SK-N-SH treated with all-trans-retinoic acid at 6 μM for 48 hours (cell line): ENCODE data around the gene RAP1GAP.

Source experiments
- ATAC-seq: fragments of 200-7000 bp; cut with Tn5 transposase; 3 replicates; pipeline ENCODE4 v1.9.1; 2020; ENCODE audit warnings: mild to moderate bottlenecking, moderate library complexity
- BACH2 ChIP-seq: fragments of 250-450 bp; sonication (Bioruptor Pico); IDR thresholded peaks from 2 replicates; pipeline ENCODE4 v1.9.0; 2021; ENCODE audit warnings: mild to moderate bottlenecking, borderline replicate concordance
- CREB5 ChIP-seq: fragments of 250-450 bp; sonication (Bioruptor Pico); IDR thresholded peaks from 2 replicates; pipeline ENCODE4 v1.5.1; 2020; ENCODE audit warnings: low read depth, mild to moderate bottlenecking, moderate library complexity
- CSDC2 ChIP-seq: fragments of 250-450 bp; sonication (Bioruptor Pico); IDR thresholded peaks from 2 replicates; pipeline ENCODE4 v1.5.0; 2020; ENCODE audit warnings: mild to moderate bottlenecking, moderate library complexity
- CSRNP3 ChIP-seq: fragments of 250-450 bp; sonication (Bioruptor Pico); IDR thresholded peaks from 2 replicates; pipeline ENCODE4 v1.5.1; 2021; ENCODE audit warnings: mild to moderate bottlenecking, moderate library complexity
- ESRRG ChIP-seq: fragments of 250-450 bp; sonication (Bioruptor Pico); IDR thresholded peaks from 2 replicates; pipeline ENCODE4 v1.6.1; 2021; ENCODE audit warnings: mild to moderate bottlenecking
- GLIS3 ChIP-seq: fragments of 250-450 bp; sonication (Bioruptor Pico); IDR thresholded peaks from 2 replicates; pipeline ENCODE4 v1.5.0; 2020; ENCODE audit warnings: mild to moderate bottlenecking, moderate library complexity
- ISL1 ChIP-seq: fragments of 250-450 bp; sonication (Bioruptor Pico); IDR thresholded peaks from 2 replicates; pipeline ENCODE4 v2.1.2; 2022; ENCODE audit warnings: mild to moderate bottlenecking, moderate library complexity
- OSR1 ChIP-seq: fragments of 250-450 bp; sonication (Bioruptor Pico); IDR thresholded peaks from 2 replicates; pipeline ENCODE4 v1.8.0; 2022; ENCODE audit warnings: moderate library complexity, mild to moderate bottlenecking, inconsistent platforms
- PATZ1 ChIP-seq: fragments of 250-450 bp; sonication (Bioruptor Pico); IDR thresholded peaks from 2 replicates; pipeline ENCODE4 v1.8.0; 2020; ENCODE audit warnings: mild to moderate bottlenecking, moderate library complexity, borderline replicate concordance
- POU6F1 ChIP-seq: fragments of 250-450 bp; sonication (Bioruptor Pico); IDR thresholded peaks from 2 replicates; pipeline ENCODE4 v1.8.0; 2021; ENCODE audit warnings: low read depth, mild to moderate bottlenecking, moderate library complexity, borderline replicate concordance
- PPARA ChIP-seq: fragments of 250-450 bp; sonication (Bioruptor Pico); IDR thresholded peaks from 2 replicates; pipeline ENCODE4 v1.5.0; 2020; ENCODE audit warnings: mild to moderate bottlenecking, borderline replicate concordance
- SNAI2 ChIP-seq: fragments of 250-450 bp; sonication (Bioruptor Pico); IDR thresholded peaks from 2 replicates; pipeline ENCODE4 v1.5.0; 2020; ENCODE audit warnings: mild to moderate bottlenecking, moderate library complexity
- TCF4 ChIP-seq: fragments of 250-450 bp; sonication (Bioruptor Pico); IDR thresholded peaks from 2 replicates; pipeline ENCODE4 v1.8.0; 2021; ENCODE audit warnings: mild to moderate bottlenecking, moderate library complexity, borderline replicate concordance
- TOX ChIP-seq: fragments of 250-450 bp; sonication (Bioruptor Pico); IDR thresholded peaks from 2 replicates; pipeline ENCODE4 v1.8.0; 2021; ENCODE audit warnings: mild to moderate bottlenecking, moderate library complexity, borderline replicate concordance
- TSHZ2 ChIP-seq: fragments of 250-450 bp; sonication (Bioruptor Pico); IDR thresholded peaks from 2 replicates; pipeline ENCODE4 v1.5.0; 2020; ENCODE audit warnings: mild to moderate bottlenecking, moderate library complexity
- ZC3H10 ChIP-seq: fragments of 250-450 bp; sonication (Bioruptor Pico); IDR thresholded peaks from 2 replicates; pipeline ENCODE4 v1.5.1; 2021; ENCODE audit warnings: mild to moderate bottlenecking, moderate library complexity
- ZFP3 ChIP-seq: fragments of 250-450 bp; sonication (Bioruptor Pico); IDR thresholded peaks from 2 replicates; pipeline ENCODE4 v1.5.0; 2020; ENCODE audit warnings: mild to moderate bottlenecking, moderate library complexity
- ZFP30 ChIP-seq: fragments of 450-650 bp; formaldehyde crosslinking; IDR thresholded peaks from 2 replicates; pipeline ENCODE4 v1.5.0; 2022; ENCODE audit warnings: mild to moderate bottlenecking, moderate library complexity
- ZNF565 ChIP-seq: fragments of 450-650 bp; formaldehyde crosslinking; conservative IDR thresholded peaks from 2 replicates; pipeline ENCODE4 v1.5.0; 2020; ENCODE audit warnings: low read depth, mild to moderate bottlenecking, moderate library complexity
- ZNF70 ChIP-seq: fragments of 450-650 bp; formaldehyde crosslinking; IDR thresholded peaks from 2 replicates; pipeline ENCODE4 v1.5.0; 2020; ENCODE audit warnings: mild to moderate bottlenecking, moderate library complexity
- ZNF8 ChIP-seq: fragments of 450-650 bp; formaldehyde crosslinking; IDR thresholded peaks from 2 replicates; pipeline ENCODE4 v1.5.0; 2020; ENCODE audit warnings: mild to moderate bottlenecking, moderate library complexity

RAP1GAP gene

GRCh38 chr1:21702780-21703179, 33.6 kb upstream of the RAP1GAP start:
- no peak for ATAC-seq
- TF ChIP-seq CSDC2 (CRISPR knock-in tag), result no peak
- TF ChIP-seq ZFP3, result no peak
- TF ChIP-seq TCF4 (CRISPR knock-in tag), result no peak
- TF ChIP-seq ISL1 (CRISPR knock-in tag), result no peak
- TF ChIP-seq ZC3H10 (CRISPR knock-in tag), result no peak
- TF ChIP-seq CSRNP3 (CRISPR knock-in tag), result no peak
- TF ChIP-seq ZNF8 (CRISPR knock-in tag), result no peak
- TF ChIP-seq PPARA (CRISPR knock-in tag), result no peak
- TF ChIP-seq ESRRG (CRISPR knock-in tag), result no peak
- TF ChIP-seq BACH2 (CRISPR knock-in tag), result no peak
- no peak for TF ChIP-seq GLIS3 (CRISPR knock-in tag)
- TF ChIP-seq PATZ1, result no peak
- no peak for TF ChIP-seq ZNF565 (CRISPR knock-in tag)
- no peak for TF ChIP-seq ZFP30
- TF ChIP-seq CREB5 (CRISPR knock-in tag), result no peak
- no peak for TF ChIP-seq TOX
- TF ChIP-seq OSR1 (CRISPR knock-in tag), result no peak
- no peak for TF ChIP-seq SNAI2 (CRISPR knock-in tag)
- TF ChIP-seq TSHZ2 (CRISPR knock-in tag), result no peak
- TF ChIP-seq, all 23 proteins: peak for 0

GRCh38 chr1:21701401-21701800, 32.2 kb upstream of the RAP1GAP start:
- no peak for TF ChIP-seq ZFP30
- no peak for TF ChIP-seq TSHZ2 (CRISPR knock-in tag)
- no peak for ATAC-seq

- TF ChIP-seq ZNF70 (CRISPR knock-in tag) (no peak), POU6F1 (CRISPR knock-in tag) (no peak), ESRRG (CRISPR knock-in tag) (no peak), ISL1 (CRISPR knock-in tag) (no peak), GLIS3 (CRISPR knock-in tag) (no peak), CREB5 (CRISPR knock-in tag) (no peak)
- TF ChIP-seq, all 23 proteins: peak for 0
- no peak for ATAC-seq
These were observed 30.9 kb upstream of the RAP1GAP start for GRCh38 chr1:21700094-21700493.
